HL-60 (cell line): ENCODE results near the gene ATP5F1E.

Experiments
- CTCF ChIP-seq: IDR thresholded peaks from one replicate; pipeline ENCODE4 v1.5.1; 2011; ENCODE audit warnings: low read length, control low read depth, inconsistent platforms; ENCODE audit not compliant: insufficient read depth
- POLR2AphosphoS5 ChIP-seq: IDR thresholded peaks from 2 replicates; pipeline ENCODE4 v1.6.1; 2012; ENCODE audit warnings: low read depth

- TF ChIP-seq CTCF (no peak), POLR2AphosphoS5 (no peak)
These were observed 958 bp upstream of the ATP5F1E start for GRCh38 chr20:59033093-59033492.
